NCI-H2081 treated with DMSO at 0.1 percent for 48 hours (cell line): ENCODE measurements around the gene IP6K1.
"Not testable (repeated sequence)": the region's sequence is repeated elsewhere in the genome, so short reads cannot be mapped to it uniquely, and the experiment has no call there.

ENCODE experiments used
- DNase-seq: peaks from one replicate; lab custom pipeline; 2025; lab: John Stamatoyannopoulos, UW

Gene IP6K1

GRCh38 chr3:49688338-49689045 is 97.8 kb downstream of the IP6K1 start:
- not testable (repeated sequence) for DNase-seq

GRCh38 chr3:49687424-49687795 is 98.9 kb downstream of the IP6K1 start:
- DNase-seq, result not testable (repeated sequence)

GRCh38 chr3:49686769-49687423 is 99.4 kb downstream of the IP6K1 start:
- DNase-seq, result not testable (repeated sequence)

- not testable (repeated sequence) for DNase-seq
These were observed 100.0 kb downstream of the IP6K1 start for GRCh38 chr3:49686346-49686745.

- not testable (repeated sequence) for DNase-seq
These were observed 100.5 kb downstream of the IP6K1 start for GRCh38 chr3:49685846-49686245.

GRCh38 chr3:49685103-49685502 is 101.2 kb downstream of the IP6K1 start:
- not testable (repeated sequence) for DNase-seq

GRCh38 chr3:49684453-49684852 is 101.9 kb downstream of the IP6K1 start:
- DNase-seq, result not testable (repeated sequence)

- no peak for DNase-seq
These were observed 103.2 kb downstream of the IP6K1 start for GRCh38 chr3:49683162-49683561.

- DNase-seq, result no peak
These were observed 104.8 kb downstream of the IP6K1 start for GRCh38 chr3:49681543-49681942.

GRCh38 chr3:49681232-49681522 is 105.2 kb downstream of the IP6K1 start:
- no peak for DNase-seq

- no peak for DNase-seq
These were observed 105.7 kb downstream of the IP6K1 start for GRCh38 chr3:49680493-49681231.

GRCh38 chr3:49675912-49676311 is 110.4 kb downstream of the IP6K1 start:
- no peak for DNase-seq

- no peak for DNase-seq
These were observed 111.8 kb downstream of the IP6K1 start for GRCh38 chr3:49674497-49674983.
